ENCODE results near the gene FNDC3A.
A peak's percentile ranks its signal among the peaks of the same experiment; 100 is the strongest.
"Not testable (repeated sequence)": the region's sequence is repeated elsewhere in the genome, so short reads cannot be mapped to it uniquely, and the experiment has no call there.

The FNDC3A gene

DNA sequence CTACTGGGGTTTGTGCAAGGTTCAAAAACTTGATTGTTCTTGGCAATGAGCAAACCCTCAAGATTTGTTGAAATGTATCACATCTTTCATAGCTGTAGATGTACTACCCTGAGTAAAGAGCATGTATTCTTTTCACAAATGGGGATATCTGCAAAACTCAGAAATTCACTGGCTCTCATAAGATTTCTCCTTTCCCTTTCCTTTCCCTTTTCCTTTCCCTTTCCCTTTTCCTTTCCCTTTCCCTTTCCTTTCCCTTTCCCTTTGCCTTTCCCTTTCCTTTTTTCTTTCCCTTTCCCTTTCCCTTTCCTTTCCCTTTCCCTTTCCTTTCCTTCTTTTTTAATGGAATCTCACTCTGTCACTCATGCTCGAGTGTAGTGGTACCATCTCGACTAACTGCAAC, 69.1 kb downstream of the FNDC3A start:
- TF ChIP-seq POU2F2 (IDR thresholded peaks at IDR 0.05; ENCODE audit: low read depth, low read length) = no peak
- no peak for TF ChIP-seq TAF1 (IDR thresholded peaks at IDR 0.05; ENCODE audit: low read depth, low read length)
- TF ChIP-seq POLR2A (IDR thresholded peaks at IDR 0.05; ENCODE audit: low read depth, low read length) = no peak
- no peak for TF ChIP-seq POLR2AphosphoS5 (IDR thresholded peaks at IDR 0.05; ENCODE audit: low read depth, low read length)
- no peak for TF ChIP-seq SPI1 (IDR thresholded peaks at IDR 0.05; ENCODE audit: low read depth, low read length)
- no peak for TF ChIP-seq PAX5 (IDR thresholded peaks at IDR 0.05; ENCODE audit: insufficient read depth, low read length, severe bottlenecking)
- no peak for DNase-seq (ENCODE audit: insufficient read length, low spot score)
- FAIRE-seq = no peak

DNA sequence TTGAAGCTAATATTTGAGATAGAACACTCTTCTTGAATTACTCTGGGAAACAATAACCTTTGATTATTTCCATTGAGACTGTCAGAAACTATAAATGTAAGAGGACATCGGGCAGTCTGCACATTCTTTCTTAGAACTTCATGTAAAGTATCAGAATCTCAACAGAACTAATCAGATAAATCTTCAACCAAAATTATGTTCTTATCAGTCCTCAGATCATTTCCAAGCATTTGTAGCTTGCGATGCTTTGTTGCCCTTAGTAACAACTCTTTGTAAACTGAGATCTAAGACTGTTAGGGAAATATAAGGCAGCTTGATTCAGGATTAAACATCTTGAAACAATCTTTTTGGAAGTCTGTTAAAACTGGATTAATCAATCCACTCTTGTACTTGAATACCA, 70.3 kb downstream of the FNDC3A start:
- no peak for DNase-seq (ENCODE audit: insufficient read length, low spot score)
- TF ChIP-seq POLR2A (IDR thresholded peaks at IDR 0.05; ENCODE audit: low read depth, low read length) (no peak), POU2F2 (IDR thresholded peaks at IDR 0.05; ENCODE audit: low read depth, low read length) (no peak), POLR2AphosphoS5 (IDR thresholded peaks at IDR 0.05; ENCODE audit: low read depth, low read length) (no peak), PAX5 (IDR thresholded peaks at IDR 0.05; ENCODE audit: insufficient read depth, low read length, severe bottlenecking) (no peak), TAF1 (IDR thresholded peaks at IDR 0.05; ENCODE audit: low read depth, low read length) (no peak), SPI1 (IDR thresholded peaks at IDR 0.05; ENCODE audit: low read depth, low read length) (no peak)
- FAIRE-seq = no peak

DNA sequence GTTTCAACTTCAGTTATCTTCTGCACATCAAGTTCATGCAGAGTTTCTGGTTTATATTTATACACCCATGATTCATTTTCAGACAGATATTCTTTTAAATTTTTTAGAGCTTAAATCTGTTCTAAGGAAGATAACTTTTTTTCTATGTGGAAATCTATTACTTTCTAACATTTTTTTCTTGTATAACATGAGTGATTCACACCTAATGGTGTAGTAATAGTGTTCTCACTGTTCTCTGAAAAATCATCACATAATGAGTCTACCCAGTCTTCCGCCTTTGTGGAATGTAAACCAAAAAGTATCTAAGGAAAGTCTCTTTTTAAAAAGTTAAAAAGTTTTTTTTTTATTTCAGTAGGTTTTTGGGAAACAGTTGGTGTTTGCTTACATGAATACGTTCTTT, 70.8 kb downstream of the FNDC3A start:
- FAIRE-seq (no peak), DNase-seq (ENCODE audit: insufficient read length, low spot score) (no peak)
- no peak for TF ChIP-seq PAX5 (IDR thresholded peaks at IDR 0.05; ENCODE audit: insufficient read depth, low read length, severe bottlenecking)
- no peak for TF ChIP-seq POLR2AphosphoS5 (IDR thresholded peaks at IDR 0.05; ENCODE audit: low read depth, low read length)

DNA sequence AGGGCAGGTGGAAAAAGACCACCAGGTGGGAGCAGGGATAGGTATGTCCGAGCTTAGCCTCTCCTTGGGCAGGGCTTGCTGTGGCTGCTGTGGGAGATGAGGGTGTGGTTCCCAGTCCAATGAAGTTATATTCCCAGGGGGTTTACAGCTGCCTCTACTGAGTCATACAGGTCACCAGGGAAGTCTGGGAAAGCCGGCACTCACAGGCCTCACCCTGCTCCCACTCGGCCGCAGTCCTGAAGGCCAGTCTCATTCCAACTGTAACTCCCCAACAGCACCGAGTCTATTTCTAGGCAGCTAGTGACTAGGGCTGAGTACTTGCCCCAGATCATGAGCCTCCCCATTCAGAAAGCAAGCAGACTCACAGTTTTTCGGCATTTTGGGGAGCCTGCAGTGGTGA, 77.1 kb downstream of the FNDC3A start:
- FAIRE-seq (no peak), DNase-seq (ENCODE audit: insufficient read length, low spot score) (no peak)
- TF ChIP-seq POU2F2 (IDR thresholded peaks at IDR 0.05; ENCODE audit: low read depth, low read length) (no peak), SPI1 (IDR thresholded peaks at IDR 0.05; ENCODE audit: low read depth, low read length) (no peak), POLR2A (IDR thresholded peaks at IDR 0.05; ENCODE audit: low read depth, low read length) (no peak), TAF1 (IDR thresholded peaks at IDR 0.05; ENCODE audit: low read depth, low read length) (no peak), POLR2AphosphoS5 (IDR thresholded peaks at IDR 0.05; ENCODE audit: low read depth, low read length) (no peak), PAX5 (IDR thresholded peaks at IDR 0.05; ENCODE audit: insufficient read depth, low read length, severe bottlenecking) (no peak)

DNA sequence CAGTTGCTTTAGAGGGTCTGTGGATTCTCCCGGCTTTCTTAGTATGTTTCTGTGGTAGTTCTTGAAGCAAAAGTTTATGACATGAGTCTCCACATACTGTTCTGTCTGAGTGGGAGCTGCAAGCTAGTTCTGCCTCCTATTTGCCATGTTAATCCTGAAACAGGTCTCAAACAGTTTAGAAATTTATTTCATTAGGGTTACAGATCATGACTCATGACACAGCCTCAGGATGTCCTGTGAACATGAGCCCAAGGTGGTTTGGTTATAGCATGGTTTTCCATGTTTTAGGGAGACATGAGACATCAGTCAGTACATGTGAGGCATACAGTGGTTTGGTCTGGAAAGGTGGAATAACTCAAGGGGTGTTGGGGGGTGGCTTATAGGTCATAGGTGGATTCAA, 77.5 kb downstream of the FNDC3A start:
- FAIRE-seq (no peak), DNase-seq (ENCODE audit: insufficient read length, low spot score) (no peak)
- no peak for TF ChIP-seq POLR2AphosphoS5 (IDR thresholded peaks at IDR 0.05; ENCODE audit: low read depth, low read length)
- TF ChIP-seq POLR2A (IDR thresholded peaks at IDR 0.05; ENCODE audit: low read depth, low read length) = no peak
- no peak for TF ChIP-seq POU2F2 (IDR thresholded peaks at IDR 0.05; ENCODE audit: low read depth, low read length)
- TF ChIP-seq SPI1 (IDR thresholded peaks at IDR 0.05; ENCODE audit: low read depth, low read length) = no peak
- no peak for TF ChIP-seq TAF1 (IDR thresholded peaks at IDR 0.05; ENCODE audit: low read depth, low read length)

DNA sequence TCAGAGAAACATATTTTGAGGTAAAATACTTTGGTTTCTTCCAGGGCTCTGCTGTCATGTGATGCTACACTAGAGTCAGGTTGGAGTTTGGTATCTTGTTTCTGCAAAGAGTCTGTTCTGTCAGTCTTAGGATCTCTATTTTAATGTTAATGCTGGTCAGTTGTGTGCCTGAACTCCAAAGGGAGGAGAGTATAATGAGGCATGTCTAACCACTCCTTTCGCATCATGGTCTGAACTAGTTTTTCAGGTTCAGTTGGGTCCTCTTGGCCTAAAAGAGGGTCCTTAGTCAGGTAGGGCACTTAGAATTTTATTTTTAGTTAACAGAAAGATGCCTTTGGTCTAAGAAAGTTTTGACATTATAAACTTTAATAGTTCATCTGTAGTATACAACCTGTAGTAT, 78.2 kb downstream of the FNDC3A start:
- DNase-seq (ENCODE audit: insufficient read length, low spot score) = no peak
- FAIRE-seq = no peak
- TF ChIP-seq TAF1 (IDR thresholded peaks at IDR 0.05; ENCODE audit: low read depth, low read length) = no peak
- TF ChIP-seq PAX5 (IDR thresholded peaks at IDR 0.05; ENCODE audit: insufficient read depth, low read length, severe bottlenecking) = no peak
- TF ChIP-seq SPI1 (IDR thresholded peaks at IDR 0.05; ENCODE audit: low read depth, low read length) = no peak
- TF ChIP-seq POLR2AphosphoS5 (IDR thresholded peaks at IDR 0.05; ENCODE audit: low read depth, low read length) = no peak
- TF ChIP-seq POU2F2 (IDR thresholded peaks at IDR 0.05; ENCODE audit: low read depth, low read length) = no peak
- no peak for TF ChIP-seq POLR2A (IDR thresholded peaks at IDR 0.05; ENCODE audit: low read depth, low read length)

DNA sequence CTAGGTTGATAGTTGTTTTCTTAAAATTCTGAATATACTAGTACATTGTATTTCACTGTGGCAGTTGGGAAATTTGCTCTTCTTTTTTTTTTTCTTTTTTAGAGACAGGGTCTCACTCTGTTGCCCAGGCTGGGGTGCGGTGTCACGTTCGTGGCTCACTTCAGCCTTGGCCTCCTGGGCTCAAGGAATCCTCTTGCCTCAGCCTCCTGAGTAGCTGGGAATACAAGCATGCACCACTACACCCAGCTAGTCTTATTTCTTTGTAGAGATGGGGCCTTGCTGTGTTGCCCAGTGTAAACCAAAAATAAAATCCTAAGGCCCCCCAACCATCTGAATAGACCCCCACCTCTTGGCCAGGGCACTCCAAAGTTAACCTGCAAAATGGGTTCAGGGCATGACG, 79.3 kb downstream of the FNDC3A start:
- no peak for FAIRE-seq
- TF ChIP-seq PAX5 (IDR thresholded peaks at IDR 0.05; ENCODE audit: insufficient read depth, low read length, severe bottlenecking) = no peak
- no peak for TF ChIP-seq SPI1 (IDR thresholded peaks at IDR 0.05; ENCODE audit: low read depth, low read length)
- TF ChIP-seq POLR2A (IDR thresholded peaks at IDR 0.05; ENCODE audit: low read depth, low read length) = no peak
- TF ChIP-seq POLR2AphosphoS5 (IDR thresholded peaks at IDR 0.05; ENCODE audit: low read depth, low read length) = no peak
- no peak for DNase-seq (ENCODE audit: insufficient read length, low spot score)

DNA sequence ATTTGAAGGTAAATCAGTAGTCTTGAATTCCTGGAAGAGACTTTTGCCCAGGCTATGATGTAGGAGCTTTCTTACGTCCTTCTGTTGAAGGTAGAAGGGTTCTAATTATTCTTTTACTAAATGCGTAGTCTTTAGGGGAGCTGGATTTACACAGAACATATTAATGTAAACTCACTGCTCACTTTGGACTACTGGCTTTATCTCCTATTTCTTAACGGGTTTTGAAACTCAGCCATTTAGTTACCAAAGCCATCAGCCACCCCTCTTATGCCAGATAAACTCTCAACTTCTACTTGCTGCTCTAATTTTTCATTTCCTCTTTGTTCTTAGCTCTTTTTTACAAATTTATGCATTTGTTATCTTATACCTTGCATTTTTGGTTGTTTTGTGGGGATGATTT, 81.5 kb downstream of the FNDC3A start:
- no peak for TF ChIP-seq POLR2A (IDR thresholded peaks at IDR 0.05; ENCODE audit: low read depth, low read length)
- no peak for TF ChIP-seq SPI1 (IDR thresholded peaks at IDR 0.05; ENCODE audit: low read depth, low read length)
- no peak for TF ChIP-seq POU2F2 (IDR thresholded peaks at IDR 0.05; ENCODE audit: low read depth, low read length)
- no peak for TF ChIP-seq PAX5 (IDR thresholded peaks at IDR 0.05; ENCODE audit: insufficient read depth, low read length, severe bottlenecking)
- no peak for TF ChIP-seq TAF1 (IDR thresholded peaks at IDR 0.05; ENCODE audit: low read depth, low read length)
- no peak for TF ChIP-seq POLR2AphosphoS5 (IDR thresholded peaks at IDR 0.05; ENCODE audit: low read depth, low read length)
- FAIRE-seq = no peak

DNA sequence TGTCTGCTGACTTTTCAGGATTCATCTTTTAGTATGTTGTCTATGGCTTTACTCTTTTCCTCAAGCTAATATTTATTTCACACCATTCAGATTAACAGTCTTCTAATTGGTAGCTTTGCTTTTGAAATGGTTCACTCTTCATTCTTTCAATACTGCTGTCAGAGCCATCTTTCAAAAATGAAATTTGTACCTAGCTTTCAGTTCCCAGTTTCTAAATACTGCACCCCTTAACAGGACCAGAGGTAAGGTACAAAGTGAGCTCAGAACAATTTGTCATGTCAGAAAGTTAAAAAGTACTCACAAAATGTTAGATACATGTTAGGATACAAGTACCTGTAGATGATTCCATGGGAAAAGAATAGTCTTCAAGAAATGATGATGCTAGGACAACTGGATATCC, 83.0 kb downstream of the FNDC3A start:
- FAIRE-seq (no peak), DNase-seq (ENCODE audit: insufficient read length, low spot score) (no peak)
- TF ChIP-seq PAX5 (IDR thresholded peaks at IDR 0.05; ENCODE audit: insufficient read depth, low read length, severe bottlenecking) (no peak), SPI1 (IDR thresholded peaks at IDR 0.05; ENCODE audit: low read depth, low read length) (peak; percentile 74)

More for the DNA sequence above, 81.5 kb downstream of the FNDC3A start:
- no peak for DNase-seq (ENCODE audit: insufficient read length, low spot score)

DNA sequence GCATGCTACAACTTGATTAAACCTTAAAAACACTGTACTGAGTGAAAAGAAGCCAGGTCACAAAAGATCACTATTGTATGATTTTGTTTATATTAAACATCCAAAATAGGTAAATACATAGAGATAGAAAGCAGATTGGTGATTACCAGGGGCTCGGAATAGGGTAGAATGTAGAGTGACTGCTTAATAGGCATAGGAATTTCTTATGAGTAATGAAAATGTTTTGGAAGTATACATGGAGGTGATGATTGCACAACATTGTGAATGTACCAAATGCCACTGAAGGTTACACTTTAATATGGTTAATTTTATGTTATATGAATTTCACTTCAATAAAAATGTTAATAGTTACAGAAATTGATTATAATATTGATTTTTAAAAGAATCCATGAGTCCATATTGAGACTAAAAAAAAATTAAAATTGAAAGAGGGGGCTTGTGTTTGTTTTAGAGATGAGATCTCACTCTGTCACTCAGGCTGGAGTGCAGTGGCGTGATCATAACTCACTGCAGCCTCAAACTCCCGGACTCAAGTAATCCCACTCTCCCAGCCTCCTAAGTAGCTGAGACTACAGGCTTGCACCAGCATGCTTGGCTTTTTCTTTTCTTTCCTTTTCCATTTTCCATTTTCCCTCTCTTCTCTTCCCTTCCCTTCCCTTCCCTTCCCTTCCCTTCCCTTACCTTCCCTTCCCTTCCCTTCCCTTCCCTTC, 85.1 kb downstream of the FNDC3A start:
- FAIRE-seq (no peak), DNase-seq (ENCODE audit: insufficient read length, low spot score) (no peak)
- TF ChIP-seq POLR2A (IDR thresholded peaks at IDR 0.05; ENCODE audit: low read depth, low read length) (no peak), PAX5 (IDR thresholded peaks at IDR 0.05; ENCODE audit: insufficient read depth, low read length, severe bottlenecking) (no peak), POLR2AphosphoS5 (IDR thresholded peaks at IDR 0.05; ENCODE audit: low read depth, low read length) (no peak), SPI1 (IDR thresholded peaks at IDR 0.05; ENCODE audit: low read depth, low read length) (no peak), TAF1 (IDR thresholded peaks at IDR 0.05; ENCODE audit: low read depth, low read length) (no peak), POU2F2 (IDR thresholded peaks at IDR 0.05; ENCODE audit: low read depth, low read length) (no peak)

DNA sequence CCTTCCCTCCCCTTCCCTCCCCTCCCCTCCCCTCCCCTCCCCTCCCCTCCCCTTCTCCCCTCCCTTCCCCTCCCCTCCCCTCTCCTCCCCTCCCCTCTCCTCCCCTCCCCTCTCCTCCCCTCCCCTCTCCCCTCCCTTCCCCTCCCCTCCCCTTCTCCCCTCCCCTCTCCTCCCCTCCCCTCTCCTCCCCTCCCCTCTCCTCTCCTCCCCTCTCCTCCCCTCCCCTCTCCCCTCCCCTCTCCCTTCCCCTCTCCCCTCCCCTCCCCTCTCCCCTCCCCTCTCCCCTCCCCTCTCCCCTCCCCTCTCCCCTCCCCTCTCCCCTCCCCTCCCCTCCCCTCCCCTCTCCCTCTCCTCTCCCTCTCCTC, 85.7 kb downstream of the FNDC3A start:
- not testable (repeated sequence) for FAIRE-seq; DNase-seq (ENCODE audit: insufficient read length, low spot score)
